GM19043 (cell line): ENCODE results near the gene ZNF202.
"Not testable (repeated sequence)": the region's sequence is repeated elsewhere in the genome, so short reads cannot be mapped to it uniquely, and the experiment has no call there.

Source experiments
- ATAC-seq: cut with Tn5 transposase; IDR thresholded peaks from one replicate; pipeline ENCODE4 v1.9.1; 2021; ENCODE audit warnings: low read depth; ENCODE audit not compliant: unreplicated experiment

Gene ZNF202

DNA sequence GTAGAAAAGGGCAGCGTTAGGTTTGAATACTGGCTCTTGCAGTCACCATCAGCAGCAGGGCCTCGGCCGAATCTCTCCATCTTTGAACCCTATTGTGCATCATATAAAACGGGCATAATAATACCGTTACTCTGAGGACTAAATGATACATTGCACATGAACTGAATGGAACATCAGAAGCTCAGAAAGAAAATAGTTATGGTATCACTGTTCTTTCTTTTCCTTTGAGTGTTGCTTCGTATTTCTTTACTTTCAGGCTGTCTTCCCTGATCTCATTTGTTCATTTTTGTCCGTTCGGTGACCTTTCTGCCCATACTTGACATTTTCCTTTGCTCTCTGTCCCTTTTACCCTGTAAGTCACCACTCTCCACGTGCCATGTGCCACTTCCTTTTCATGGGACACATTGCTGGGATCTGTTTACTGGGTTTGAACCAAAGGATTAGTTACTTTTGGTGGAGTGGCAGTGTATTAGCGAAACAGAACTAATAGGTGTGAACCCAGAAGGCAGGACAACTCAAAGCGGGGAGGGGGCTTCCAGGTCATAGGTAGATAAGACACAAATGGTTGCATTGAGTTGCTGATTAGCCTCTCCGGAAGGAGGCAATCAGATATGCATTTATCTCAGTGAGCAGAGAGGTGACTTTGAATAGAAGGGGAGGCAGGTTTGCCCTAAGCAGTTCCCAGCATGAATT lies 717 bp upstream of the ZNF202 start:
- ATAC-seq, result no peak

DNA sequence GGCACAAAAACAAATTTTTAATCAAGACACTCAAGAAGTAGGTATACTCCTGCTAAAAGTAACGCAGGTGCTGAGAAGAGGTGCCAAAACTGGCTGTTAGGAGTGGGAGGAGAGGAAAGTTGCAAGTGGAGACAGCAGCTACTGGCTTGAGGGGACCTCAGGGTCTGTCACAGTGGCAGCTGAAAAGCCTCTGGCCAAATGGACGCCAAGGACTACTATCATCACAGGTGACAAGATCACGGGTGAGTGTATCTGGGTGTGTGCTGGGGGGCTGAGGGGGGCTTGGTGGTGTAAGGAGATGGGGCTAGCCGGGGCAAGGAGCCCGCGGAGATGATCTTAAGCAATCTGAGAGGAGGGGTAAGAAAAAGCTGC lies 687 bp downstream of the ZNF202 start:
- peak; percentile 3 for ATAC-seq

DNA sequence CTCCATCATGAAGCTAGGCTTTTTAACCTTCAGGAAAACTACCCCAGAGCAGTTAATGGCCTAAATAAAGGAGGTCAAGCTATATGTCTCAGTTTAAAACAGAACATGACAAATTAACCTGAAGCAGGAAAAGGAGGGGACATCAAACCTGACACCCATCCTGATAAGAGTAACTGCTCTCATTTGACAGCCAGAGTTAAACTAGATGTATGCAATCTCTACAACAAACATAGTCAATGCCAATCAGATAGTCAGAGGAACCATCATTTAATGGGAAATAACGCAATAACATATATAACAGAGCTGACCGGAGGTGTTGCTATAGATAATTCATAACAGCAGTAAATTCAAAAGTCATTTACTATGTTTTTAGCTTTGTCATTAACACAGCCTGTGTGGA lies 3.1 kb downstream of the ZNF202 start:
- ATAC-seq, result no peak

DNA sequence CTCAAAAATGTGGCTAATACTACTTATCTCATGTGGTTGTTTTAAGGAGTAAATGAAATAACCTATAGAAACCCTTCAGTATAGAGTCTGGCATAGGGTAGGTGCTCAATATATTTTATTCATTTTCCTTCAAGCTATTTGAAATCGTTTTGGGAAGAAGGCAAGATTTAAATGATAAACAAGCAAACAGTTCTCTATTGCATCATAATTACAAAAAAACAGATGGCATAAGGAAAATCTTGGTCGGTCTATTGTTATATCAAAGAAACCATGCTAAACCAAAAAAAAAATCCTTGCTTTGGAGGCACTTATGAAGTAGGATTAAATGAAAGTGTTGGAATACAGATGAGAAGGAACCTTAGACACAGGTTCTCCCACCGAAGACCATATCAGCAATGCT lies 4.7 kb downstream of the ZNF202 start:
- ATAC-seq, result no peak

DNA sequence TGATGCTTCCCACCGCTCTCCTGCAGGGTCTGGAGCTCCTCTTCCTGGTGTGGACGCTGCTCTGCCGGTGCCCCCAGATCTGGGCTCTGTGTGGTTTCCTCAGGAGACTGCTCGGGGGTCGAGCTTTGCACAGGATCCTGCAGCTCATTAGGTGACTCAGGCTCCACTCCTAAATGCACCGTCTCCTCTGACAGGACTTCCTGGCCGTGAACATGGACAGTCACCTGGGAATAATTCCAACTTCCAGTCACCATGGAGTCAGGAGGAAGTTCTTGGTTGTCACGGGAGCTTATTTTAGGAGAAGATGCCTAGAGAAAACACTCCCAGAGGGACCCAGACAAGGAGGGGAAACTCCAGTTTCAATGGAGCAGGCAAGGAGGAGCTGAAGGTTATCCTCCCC lies 11.9 kb downstream of the ZNF202 start:
- ATAC-seq, result no peak

DNA sequence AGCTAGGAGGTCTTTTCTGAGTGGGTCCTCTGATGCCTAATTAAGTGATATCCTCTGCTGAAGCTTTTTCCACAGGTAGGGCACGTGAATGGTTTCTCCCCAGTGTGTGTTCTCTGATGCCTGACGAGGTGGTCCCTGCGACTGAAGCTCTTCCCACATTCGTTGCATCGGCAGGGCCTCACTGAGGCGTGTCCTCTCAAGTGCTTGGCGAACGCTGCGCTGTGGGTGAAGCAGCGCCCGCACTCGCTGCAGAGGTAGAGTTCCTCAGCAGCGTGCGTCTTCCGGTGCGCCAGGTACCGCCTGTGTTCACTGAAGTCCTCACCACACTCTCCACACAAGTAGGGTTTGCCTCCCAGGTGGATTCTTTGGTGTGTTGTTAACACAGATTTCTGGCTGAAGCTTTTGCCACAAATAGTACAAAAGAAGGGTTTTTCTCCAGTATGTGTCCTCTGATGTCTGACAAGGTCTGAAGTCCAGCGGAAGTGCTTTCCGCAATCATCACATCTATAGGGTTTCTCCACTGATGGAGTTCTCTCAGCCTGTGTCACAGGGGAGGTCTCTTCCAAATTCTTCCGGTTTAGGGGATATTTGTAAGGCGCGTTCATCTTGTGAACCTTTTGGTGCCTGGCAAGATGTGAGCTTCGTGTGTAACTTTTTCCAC lies 15.3 kb downstream of the ZNF202 start:
- ATAC-seq, result no peak

DNA sequence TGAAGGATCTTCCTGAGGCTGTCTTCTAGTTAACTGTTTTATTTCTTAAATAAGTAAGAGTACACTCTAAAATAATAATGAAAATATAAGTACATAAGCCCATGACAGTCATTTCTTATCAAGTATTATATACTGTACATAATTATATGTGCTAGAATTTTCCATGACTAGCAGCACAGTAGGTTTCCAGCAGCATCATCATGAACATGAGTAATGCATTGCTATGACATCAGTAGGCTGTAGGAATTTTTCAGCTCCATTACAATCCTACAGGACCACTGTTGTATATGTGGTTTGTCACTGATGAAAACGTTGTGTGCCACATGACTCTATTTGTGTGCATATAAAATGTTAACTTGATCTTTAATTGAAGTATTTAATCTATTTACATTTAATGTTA lies 22.0 kb downstream of the ZNF202 start:
- no peak for ATAC-seq

DNA sequence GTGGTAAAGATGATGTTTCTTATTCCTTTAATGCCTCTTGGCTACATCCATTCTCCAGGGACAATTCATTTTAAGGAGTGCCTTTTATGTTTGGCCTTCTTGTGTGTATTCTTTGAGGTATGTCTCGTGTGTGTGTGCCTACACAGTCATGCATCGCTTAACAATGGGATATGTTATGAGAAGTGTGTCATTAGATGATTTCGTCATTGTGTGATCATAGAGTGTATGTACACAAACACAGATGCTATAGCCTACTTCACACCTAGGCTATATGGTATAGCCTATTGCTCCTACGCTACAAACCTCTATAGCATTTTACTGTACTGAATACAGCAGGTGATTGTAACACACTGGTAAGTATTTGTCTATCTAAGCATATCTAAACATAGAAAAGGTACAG lies 23.0 kb downstream of the ZNF202 start:
- no peak for ATAC-seq

DNA sequence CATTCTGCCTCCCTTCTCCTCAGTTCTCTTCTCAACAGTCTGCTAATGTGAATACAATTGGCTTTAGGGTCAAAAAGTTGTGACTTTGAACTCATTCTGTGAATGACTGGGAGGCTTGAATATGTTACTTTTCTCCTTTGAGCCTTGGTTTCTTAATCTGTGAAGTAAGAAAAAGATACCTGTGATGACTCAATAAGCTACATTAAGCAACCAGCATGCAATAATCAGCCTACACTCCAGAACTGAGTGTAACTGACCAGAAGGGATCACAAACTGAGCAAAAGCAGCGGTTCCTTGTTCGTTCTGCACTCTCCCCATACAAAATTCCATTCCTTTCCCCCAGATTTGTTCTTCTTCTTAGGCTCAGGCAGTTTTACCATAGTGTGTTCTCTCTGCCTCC lies 23.4 kb downstream of the ZNF202 start:
- no peak for ATAC-seq

DNA sequence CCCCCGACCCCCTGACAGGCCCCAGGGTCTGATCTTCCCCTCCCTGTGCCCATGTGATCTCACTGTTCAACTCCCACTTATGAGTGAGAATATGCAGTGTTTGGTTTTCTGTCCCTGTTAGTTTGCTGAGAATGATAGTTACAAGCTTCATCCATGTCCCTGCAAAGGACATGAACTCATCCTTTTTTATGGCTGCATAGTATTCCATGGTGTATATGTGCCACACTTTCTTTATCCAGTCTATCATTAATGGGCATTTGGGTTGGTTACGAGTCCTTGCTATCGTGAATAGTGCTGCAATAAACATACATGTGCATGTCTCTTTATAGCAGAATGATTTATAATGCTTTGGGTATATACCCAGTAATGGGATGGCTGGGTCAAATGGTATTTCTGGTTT lies 28.8 kb downstream of the ZNF202 start:
- not testable (repeated sequence) for ATAC-seq

DNA sequence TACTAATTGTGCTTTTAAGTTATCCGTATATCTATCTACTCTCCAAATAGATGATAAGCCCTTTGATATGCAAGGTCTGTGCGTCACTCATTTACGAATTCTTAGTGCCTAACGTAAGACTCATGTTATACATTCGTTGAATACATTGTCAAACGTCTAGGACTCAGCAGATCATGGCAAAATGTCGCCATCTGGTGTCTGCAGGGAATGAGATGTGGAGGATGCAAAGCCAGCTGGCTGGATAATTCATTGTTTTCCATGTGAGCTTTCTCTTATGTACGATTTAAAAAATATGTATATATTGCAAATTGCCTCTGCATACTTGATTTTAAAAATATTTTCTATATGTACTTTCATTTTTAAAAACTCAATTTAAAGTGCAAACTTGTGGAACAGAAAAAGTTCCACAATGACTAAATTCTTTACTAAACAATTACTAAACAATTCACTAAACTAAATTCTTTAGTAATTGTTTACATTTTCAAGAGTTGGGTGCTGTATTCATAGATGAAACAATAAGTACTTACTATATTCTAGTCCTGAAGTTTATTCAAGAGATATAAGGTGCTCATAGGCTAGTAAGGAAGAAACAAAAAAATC lies 33.8 kb downstream of the ZNF202 start:
- peak; percentile 53 for ATAC-seq

DNA sequence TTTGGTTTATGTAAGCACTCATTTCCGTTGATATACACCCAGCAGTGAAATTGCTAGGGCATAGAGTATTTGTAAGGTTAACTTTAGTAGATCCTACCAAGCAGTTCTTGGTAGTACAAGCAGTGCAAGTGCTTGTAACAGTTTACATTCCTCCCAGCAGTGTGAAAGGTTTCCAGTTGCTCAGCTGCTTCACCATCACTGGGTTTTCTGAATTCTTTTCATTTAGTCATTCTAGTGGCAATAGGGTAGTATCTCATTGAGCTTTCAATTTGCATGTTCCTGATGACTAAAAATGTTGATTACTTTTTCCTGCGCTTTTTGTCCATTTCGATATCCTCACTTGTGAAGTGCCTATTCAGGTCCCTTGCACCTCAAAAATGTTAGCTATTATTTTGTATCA lies 34.3 kb downstream of the ZNF202 start:
- no peak for ATAC-seq

DNA sequence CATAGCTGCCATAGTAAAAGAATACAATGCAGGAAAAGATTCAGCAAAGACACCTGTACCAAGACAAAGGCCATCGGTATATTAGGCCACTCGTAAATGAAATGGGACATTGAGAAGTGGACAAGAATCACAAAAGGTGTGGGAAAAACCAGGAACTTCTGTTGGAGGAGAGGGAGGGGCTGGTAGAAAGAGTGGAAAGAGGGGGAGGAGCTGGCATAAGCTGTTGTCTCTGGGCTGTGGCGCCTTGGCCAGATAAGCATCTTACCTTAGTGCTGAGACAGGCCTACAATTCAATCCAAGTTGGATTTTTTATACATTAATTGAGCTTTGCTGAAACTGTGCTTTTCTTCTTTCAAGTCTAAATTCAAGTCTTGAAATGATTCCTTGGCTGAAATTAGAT lies 37.1 kb downstream of the ZNF202 start:
- no peak for ATAC-seq

DNA sequence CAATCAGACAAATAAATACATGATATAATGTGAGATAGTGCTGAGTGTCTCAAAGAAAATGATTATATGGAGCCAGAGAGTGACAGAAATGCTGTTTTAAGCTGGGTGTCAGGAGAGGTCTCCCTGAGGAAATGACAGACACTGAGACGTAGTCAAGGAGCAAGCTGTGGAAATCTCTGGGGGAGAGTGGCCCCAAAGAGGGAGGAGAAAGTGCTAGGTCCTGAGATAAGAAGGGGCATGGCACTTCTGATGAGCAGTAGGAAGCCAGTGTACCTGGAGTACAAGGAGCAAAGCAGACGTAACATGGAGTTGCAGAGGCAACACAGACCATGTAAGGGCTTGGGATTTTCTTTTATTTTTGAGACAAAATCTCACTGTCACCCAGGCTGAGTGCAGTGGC lies 38.8 kb downstream of the ZNF202 start:
- no peak for ATAC-seq

DNA sequence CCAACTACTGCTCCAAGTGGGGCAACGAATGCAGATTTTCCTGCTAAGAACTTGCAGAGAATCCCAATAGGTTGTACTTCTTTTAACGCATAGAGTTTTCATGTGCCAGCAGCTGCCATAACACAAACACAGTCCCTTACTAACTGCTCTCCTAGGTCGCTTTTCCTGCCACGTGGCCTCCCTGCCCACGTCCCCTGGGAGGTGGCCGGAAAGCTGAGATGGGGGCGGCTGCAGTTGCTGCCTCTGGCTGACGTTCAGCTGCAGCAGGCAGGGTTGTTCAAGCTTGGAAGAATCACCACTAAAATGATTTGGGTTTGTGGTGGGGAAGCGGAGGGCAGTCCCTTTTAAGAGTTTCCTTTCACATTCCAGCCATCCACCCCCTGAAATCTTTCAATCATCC lies 39.3 kb downstream of the ZNF202 start:
- no peak for ATAC-seq

DNA sequence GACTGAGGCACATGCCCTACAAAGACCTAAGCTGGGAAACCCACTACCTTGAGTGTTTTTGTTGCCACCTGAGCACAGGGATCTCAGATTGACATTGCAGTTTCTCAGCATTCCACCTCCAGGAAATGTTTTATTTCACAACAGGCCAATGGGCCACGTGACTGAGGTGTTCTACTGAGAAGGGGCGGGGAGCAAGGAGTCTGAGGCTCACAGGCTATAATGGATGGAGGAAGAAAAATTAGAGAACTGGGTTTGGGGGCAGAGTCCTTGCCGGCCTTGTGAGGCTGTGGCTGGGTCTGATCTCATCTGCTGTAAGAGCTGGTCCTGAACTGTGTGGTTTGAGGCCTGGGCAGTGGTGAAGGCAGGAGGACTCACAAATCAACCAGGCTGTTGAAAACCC lies 40.7 kb downstream of the ZNF202 start:
- ATAC-seq, result no peak

DNA sequence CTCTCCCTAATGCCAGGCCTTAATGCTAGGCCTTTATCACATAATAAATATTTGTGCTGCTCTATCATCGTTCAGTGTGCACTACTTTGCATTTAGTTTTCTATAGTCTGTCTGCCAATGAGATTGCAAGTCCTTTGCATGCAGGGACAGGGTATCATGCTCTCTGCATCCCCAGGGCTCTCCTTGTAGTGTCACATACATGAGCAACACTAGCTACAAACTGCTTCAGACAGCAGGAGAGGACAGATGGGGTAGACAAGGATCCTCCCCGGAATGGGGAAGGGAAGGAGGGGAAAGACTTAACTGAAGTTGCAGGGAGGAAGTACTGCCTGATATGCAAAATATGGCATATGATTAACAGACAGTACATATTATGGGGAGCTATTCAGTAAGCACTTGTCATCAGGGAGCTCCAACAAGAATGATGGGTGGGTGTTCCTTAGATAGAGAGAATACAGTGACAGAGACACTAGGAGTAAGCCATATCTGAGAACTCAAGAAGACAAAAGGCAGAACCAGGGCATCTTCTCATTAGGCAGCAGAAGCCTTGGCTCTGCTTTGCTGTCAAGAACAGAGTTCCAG lies 42.8 kb downstream of the ZNF202 start:
- no peak for ATAC-seq

DNA sequence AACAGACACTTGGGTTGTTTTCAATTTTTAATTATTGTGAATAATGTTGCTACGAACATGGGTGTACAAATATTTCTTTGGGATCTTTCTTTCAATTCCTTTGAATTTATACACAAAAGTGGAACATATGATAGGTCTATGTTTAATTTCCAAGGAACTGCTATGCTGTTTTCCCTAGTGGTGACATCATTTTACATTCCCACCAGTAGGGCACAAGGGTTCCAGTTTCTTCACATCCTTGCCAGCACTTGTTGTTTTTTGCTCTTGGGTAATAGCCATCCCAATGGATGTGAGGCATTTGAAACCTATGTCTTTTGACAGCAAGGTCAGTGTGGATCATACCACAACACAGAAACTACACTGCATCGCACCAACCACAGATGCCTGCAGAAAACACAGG lies 45.3 kb downstream of the ZNF202 start:
- no peak for ATAC-seq

DNA sequence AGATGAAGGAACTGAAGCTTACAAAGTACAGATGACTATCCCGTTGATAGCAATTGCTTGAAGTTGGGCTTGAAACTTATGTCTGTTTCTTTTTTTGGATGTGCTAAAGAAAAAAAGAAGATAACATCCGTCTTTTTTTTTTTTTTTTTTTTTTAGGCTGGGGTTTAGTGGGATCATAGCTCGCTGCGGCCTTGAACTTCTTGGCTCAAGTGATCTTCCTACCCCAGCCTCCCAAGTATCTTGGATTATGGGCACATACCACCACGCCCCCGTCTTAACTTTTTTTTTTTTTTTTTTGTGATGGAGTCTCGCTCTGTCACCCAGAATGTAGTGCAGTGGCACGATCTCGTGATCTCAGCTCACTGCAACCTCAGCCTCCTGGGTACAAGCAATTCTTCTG lies 46.2 kb downstream of the ZNF202 start:
- ATAC-seq, result no peak

DNA sequence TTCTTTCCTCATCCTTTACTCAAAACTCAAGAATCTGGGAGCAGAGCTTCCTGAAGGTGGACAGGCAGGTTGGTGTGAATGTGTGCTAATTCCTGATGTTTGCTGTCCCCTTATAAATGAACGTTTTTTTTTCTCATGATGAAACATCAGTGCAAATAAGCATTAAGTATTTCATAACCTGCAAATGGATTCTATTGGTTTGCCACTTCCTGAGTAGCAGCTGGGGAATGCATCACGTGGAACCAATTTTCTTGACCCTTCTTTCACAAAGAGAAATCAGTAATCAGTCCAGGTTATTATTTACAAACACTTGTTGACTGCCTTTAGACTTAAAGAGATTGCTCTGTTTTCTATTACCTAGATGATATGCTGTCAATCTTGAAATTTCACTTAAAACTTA lies 46.9 kb downstream of the ZNF202 start:
- ATAC-seq, result no peak

DNA sequence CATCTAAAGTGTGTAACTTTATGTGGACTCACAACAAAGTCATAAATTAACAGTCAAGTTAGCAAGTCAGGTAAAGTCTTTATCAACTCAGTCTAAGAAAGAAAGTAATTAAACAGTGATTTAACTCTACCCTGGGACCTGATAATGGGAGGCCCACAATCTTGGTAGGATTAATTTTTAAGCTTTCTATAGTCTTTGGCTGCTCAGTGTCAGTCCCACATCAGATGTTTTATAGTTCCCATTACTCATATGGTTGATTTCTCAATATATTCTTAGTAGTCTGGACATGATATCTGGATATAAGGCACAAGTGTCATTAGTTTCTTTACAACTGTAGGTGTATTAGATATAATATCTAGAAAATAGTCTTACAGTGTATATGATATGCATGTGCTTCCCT lies 48.5 kb downstream of the ZNF202 start:
- no peak for ATAC-seq

DNA sequence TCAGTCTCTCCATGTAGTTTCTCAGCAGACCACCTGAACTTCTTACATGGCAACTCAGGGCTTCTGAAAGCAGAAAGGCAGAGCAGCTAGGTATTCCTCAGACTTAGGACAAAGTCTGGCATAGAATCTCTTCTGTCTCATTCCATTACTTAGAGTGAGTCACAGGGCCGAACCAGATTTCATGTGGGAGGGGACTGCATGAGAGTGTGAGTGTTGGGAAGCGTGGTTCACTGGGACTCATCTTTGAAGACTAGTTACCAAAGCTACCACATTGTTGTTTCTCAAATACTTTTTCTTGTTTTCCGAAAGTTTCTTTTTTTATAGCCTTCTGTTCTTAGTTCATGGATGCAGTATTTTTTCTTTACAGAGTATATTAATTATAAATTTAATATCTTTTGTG lies 51.0 kb downstream of the ZNF202 start:
- no peak for ATAC-seq
